T follicular helper cell (primary cell): ENCODE measurements around the gene TCF7L1.

Experiments
- DNase-seq: peaks from one replicate; pipeline ENCODE4 v3.0.0-alpha.2; 2020; ENCODE audit warnings: low read depth

TCF7L1 gene

GRCh38 chr2:85226783-85227182 lies 93.6 kb downstream of the TCF7L1 start:
- DNase-seq, result no peak

- DNase-seq, result no peak
Measured at GRCh38 chr2:85230679-85231467, 97.7 kb downstream of the TCF7L1 start.

DNA sequence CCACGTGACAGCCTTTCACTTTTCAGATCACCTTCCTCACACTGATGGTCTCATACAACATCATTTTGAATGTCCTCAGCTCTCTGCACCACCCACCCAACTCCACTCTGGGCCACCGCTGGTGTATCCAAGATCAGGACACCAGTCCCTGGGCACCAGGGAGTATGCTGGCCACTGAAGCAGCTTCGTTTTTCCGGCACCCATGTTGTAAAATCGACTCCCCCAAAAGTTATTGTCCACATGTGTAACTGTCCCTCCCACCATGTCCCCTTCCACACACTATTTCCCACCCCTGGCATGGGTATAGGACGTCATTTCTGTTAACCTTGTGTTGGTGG lies 98.2 kb downstream of the TCF7L1 start:
- no peak for DNase-seq

GRCh38 chr2:85231952-85232351 lies 98.8 kb downstream of the TCF7L1 start:
- DNase-seq, result no peak

DNA sequence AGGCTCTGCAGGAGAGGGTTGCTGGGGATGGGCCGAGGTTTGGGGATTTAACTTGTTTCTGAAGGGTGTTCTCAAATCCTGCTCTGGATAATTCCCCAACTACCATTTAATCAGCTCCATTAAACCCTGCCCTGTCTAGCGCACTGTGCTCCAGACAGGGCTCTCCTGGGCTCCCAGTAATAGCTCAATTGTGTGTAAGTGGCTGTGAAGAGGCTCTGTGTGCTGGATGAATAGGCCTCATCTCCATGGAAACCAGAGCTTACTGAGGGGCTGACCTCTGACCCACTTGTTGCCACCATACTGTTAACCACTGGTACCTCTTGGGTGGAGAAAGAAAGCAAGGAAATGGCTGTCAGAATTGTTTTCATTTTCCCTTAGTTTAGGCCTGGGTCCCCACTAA lies 101.7 kb downstream of the TCF7L1 start:
- DNase-seq, result no peak

GRCh38 chr2:85235281-85235680 lies 102.1 kb downstream of the TCF7L1 start:
- DNase-seq, result no peak

- DNase-seq, result no peak
Measured at GRCh38 chr2:85236084-85236483, 102.9 kb downstream of the TCF7L1 start.

GRCh38 chr2:85237849-85238565 lies 104.8 kb downstream of the TCF7L1 start:
- DNase-seq, result no peak

- DNase-seq, result no peak
Measured at GRCh38 chr2:85238607-85239006, 105.4 kb downstream of the TCF7L1 start.

GRCh38 chr2:85239102-85239501 lies 105.9 kb downstream of the TCF7L1 start:
- DNase-seq, result no peak

DNA sequence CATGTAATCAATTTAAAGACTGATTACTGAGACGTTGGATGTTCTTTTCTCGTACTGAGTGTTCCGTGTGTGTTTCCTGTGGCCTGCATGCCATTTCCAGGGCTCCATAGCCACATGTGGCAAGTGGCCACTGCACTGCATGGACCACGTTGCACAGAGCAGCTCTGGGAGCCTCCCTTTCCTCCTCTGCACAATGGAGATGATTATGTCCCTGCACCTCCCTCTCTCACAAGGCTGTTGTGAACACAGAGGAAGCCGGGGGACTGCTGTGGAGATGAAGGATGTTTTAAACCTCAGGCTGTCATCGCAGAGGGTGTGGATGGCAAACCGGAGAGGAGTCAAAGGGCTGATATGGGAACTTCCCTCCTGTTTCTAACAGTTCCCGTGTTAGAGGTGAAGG lies 106.9 kb downstream of the TCF7L1 start:
- no peak for DNase-seq

- DNase-seq, result no peak
Measured at GRCh38 chr2:85242321-85242720, 109.1 kb downstream of the TCF7L1 start.

GRCh38 chr2:85243101-85244072 lies 110.2 kb downstream of the TCF7L1 start:
- no peak for DNase-seq

DNA sequence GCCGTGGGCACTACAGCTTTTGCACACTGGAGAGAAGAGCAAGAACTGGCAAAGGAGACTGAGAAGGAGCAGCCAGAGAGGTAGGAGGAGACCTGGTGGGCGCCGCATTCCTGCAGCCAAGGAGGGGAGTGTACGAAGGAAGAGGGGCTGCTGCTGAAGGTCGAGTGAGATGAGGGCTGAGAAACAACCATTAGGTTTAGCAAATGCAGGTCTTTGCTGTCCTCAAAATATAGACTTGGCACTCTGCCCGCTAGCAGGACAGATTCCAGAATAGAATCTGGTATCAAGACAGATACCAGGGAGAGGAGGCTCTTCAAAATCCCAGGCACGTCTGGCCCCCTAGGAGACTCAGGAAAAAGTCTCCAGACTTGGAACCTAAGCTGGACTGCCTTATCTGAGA lies 111.6 kb downstream of the TCF7L1 start:
- DNase-seq, result no peak

DNA sequence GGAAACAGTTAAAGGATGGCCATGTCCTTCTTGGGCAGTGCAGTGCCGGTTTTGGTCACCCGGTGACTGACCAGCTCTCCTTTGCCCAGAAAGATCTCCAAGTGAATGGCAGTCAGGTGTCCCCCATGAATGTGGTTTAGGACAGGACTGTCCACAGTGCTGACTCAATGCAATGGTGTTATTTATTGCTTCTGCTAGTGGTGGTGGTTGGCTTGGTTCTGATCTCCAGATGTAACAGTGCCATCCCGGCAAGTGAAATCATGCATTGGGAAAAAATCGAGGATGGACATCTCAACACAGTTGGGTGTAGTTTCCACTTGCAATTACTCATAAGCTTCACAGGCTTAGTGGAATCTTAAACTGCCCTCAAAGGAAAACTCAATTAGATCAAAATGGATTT lies 112.7 kb downstream of the TCF7L1 start:
- DNase-seq, result no peak

- DNase-seq, result no peak
Measured at GRCh38 chr2:85246348-85246747, 113.2 kb downstream of the TCF7L1 start.

GRCh38 chr2:85247610-85248009 lies 114.4 kb downstream of the TCF7L1 start:
- DNase-seq, result no peak

- DNase-seq, result no peak
Measured at GRCh38 chr2:85248773-85249509, 115.7 kb downstream of the TCF7L1 start.

GRCh38 chr2:85250045-85250444 lies 116.9 kb downstream of the TCF7L1 start:
- DNase-seq, result no peak

- DNase-seq, result no peak
Measured at GRCh38 chr2:85251070-85251616, 118.0 kb downstream of the TCF7L1 start.

DNA sequence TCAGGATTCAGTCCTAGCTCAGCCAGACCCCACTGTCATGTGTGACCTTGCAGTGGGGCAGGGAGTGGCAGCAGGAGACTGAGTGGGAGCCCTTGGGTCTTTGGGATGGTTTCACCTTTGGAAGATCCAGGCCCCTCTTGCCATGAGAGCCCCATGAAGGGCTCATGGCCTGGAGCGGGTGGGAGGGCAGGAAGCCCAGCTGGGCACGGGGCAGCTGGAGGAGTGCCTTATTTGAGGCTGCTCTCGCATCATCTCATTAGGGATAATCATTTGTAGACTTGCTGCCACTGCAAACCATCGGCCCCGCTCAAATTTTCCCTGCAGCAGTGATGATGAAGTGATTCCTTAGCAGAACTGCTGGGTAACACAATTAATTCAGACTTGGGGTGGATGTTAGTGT lies 120.7 kb downstream of the TCF7L1 start:
- DNase-seq, result no peak
